Inferior parietal cortex (tissue), 1 donor: Measurements from ENCODE around the gene QRICH1.
A peak's percentile ranks its signal among the peaks of the same experiment; 100 is the strongest.

ENCODE experiments used
- DNase-seq: peaks from one replicate; pipeline ENCODE4 v3.0.0-alpha.2; 2016; ENCODE audit errors: extremely low spot score

The QRICH1 gene

GRCh38 chr3:49120096-49120437 is 26.2 kb upstream of the QRICH1 start:
- DNase-seq: no peak

GRCh38 chr3:49119439-49119838 is 25.6 kb upstream of the QRICH1 start:
- DNase-seq: no peak

GRCh38 chr3:49119036-49119435 is 25.2 kb upstream of the QRICH1 start:
- DNase-seq: no peak

GRCh38 chr3:49112262-49112661 is 18.4 kb upstream of the QRICH1 start:
- DNase-seq: no peak

- DNase-seq: no peak
Measured at GRCh38 chr3:49111347-49111746, 17.5 kb upstream of the QRICH1 start.

GRCh38 chr3:49110780-49111179 is 16.9 kb upstream of the QRICH1 start:
- no peak for DNase-seq

GRCh38 chr3:49108346-49108745 is 14.5 kb upstream of the QRICH1 start:
- no peak for DNase-seq

GRCh38 chr3:49104427-49105291 is 10.8 kb upstream of the QRICH1 start, which contains the start of gene QARS1:
TSS of gene QARS1 (minus strand) at chr3:49104757. CDS start at chr3:49104733, 24 bp downstream.
- peak; percentile 87 for DNase-seq

- DNase-seq: no peak
Measured at GRCh38 chr3:49104052-49104426, 10.2 kb upstream of the QRICH1 start.

- DNase-seq: no peak
Measured at GRCh38 chr3:49100046-49100615, 6.3 kb upstream of the QRICH1 start.

GRCh38 chr3:49098910-49099630 is 5.2 kb upstream of the QRICH1 start:
- no peak for DNase-seq

- peak; percentile 26 for DNase-seq
Measured at GRCh38 chr3:49098429-49098828, 4.6 kb upstream of the QRICH1 start.

- DNase-seq: peak; percentile 74
Measured at GRCh38 chr3:49092938-49093852, 676 bp downstream of the QRICH1 start.

- no peak for DNase-seq
Measured at GRCh38 chr3:49081429-49081828, 12.4 kb downstream of the QRICH1 start.

- DNase-seq: no peak
Measured at GRCh38 chr3:49079270-49079669, 14.6 kb downstream of the QRICH1 start.

GRCh38 chr3:49076646-49077045 is 17.2 kb downstream of the QRICH1 start:
- no peak for DNase-seq

- DNase-seq: no peak
Measured at GRCh38 chr3:49076116-49076515, 17.8 kb downstream of the QRICH1 start.

- no peak for DNase-seq
Measured at GRCh38 chr3:49058011-49058410, 35.9 kb downstream of the QRICH1 start.

- no peak for DNase-seq
Measured at GRCh38 chr3:49057268-49057667, 36.6 kb downstream of the QRICH1 start.

GRCh38 chr3:49054344-49054862 is 39.5 kb downstream of the QRICH1 start:
- no peak for DNase-seq

GRCh38 chr3:49053543-49053942 is 40.3 kb downstream of the QRICH1 start:
- DNase-seq: no peak
